Activated naive CD4-positive, alpha-beta T cell treated with anti-CD3 and anti-CD28 coated beads, Interleukin-2, amount 50 U/mL, for 24 hours (primary cell): Measurements from ENCODE around the gene CDK5.

Experiments used
- H3K27ac Mint-ChIP-seq: one replicate; pipeline ENCODE4 v1.8.0; 2021; ENCODE audit warnings: mild to moderate bottlenecking, mixed read lengths
- H3K27me3 Mint-ChIP-seq: one replicate; pipeline ENCODE4 v1.8.0; 2021; ENCODE audit warnings: mixed read lengths
- H3K36me3 Mint-ChIP-seq: one replicate; pipeline ENCODE4 v1.8.0; 2021; ENCODE audit warnings: mixed read lengths
- H3K4me1 Mint-ChIP-seq: one replicate; pipeline ENCODE4 v1.8.0; 2021; ENCODE audit warnings: mixed read lengths
- H3K4me3 Mint-ChIP-seq: one replicate; pipeline ENCODE4 v1.8.0; 2021; ENCODE audit warnings: mild to moderate bottlenecking, mixed read lengths
- H3K9me3 Mint-ChIP-seq: one replicate; pipeline ENCODE4 v1.8.0; 2021; ENCODE audit warnings: mixed read lengths

CDK5 gene

DNA sequence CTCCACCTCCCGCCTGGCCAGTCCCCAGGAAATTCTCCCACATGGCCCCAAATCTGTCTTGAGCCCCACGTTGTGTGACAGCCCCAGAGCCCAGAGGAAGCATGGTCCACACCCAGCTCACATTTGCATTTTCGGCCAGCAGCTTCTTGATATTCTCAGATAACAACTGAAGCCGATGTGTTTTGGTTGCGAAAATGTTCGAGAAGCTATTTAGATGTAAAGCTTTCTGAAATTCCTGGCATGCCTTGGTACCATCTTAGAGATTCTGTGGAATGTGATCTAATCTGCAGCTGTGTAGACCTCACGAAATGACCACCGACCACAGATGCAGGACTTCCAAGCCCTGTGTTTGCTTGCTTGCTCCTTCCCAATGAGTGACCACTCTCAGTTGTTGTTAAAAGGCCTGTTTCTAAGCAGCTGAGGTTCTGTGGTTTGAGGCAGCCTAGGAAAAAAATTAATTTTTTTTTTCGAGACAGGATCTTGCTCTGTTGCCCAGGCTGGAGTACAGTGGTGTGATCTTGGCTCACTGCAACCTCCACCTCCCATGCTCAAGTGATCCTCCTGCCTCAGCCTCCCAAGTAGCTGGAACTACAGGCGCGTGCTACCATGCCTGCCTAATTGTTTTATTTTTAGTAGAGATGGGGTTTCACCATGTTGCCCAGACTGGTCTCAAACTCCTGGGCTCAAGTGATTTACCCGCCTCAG is 10.5 kb upstream of the CDK5 start:
- Mint-ChIP-seq H3K27ac (no peak overlapping the region), H3K4me1 (no peaks in the 10 kb centered on the region), H3K27me3 (no peaks in the 10 kb centered on the region), H3K36me3 (peaks cover 7% of the 10 kb centered on the region), H3K9me3 (no peaks in the 10 kb centered on the region), H3K4me3 (no peak overlapping the region)

DNA sequence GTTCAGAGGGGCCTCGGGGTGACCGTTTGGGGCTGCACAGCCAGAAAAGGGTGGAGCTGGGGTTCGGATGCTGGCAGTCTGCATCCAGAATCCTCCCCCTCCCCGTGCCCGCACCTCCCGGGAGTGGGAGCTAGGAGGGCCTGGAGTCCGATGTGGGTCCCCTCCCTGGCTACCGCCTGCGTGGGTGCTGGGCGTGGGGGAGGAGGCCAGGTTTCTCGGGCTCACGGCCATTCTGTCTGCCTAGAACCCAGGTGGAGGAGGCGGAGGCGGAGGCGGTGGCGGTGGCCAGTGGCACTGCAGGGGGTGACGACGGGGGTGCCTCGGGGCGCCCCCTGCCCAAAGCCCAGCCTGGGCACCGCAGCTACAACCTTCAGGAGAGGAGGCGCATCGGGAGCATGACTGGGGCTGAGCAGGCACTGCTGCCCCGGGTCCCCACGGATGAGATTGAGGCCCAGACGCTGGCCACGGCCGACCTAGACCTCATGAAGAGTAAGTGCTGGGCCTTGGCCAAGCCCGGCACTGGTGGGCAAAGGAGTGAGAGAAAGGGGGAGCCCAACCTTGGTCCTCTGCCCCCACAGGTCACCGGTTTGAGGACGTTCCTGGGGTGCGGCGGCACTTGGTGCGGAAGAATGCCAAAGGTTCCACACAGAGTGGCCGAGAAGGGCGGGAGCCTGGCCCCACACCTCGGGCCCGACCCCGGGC is 8.7 kb upstream of the CDK5 start:
- H3K27ac Mint-ChIP-seq, result no peak overlapping the region
- peaks cover 4% of the 10 kb centered on the region for H3K4me1 Mint-ChIP-seq
- no peaks in the 10 kb centered on the region for H3K27me3 Mint-ChIP-seq
- no peak overlapping the region for H3K4me3 Mint-ChIP-seq
- H3K9me3 Mint-ChIP-seq, result no peaks in the 10 kb centered on the region
- H3K36me3 Mint-ChIP-seq, result peaks cover 5% of the 10 kb centered on the region

DNA sequence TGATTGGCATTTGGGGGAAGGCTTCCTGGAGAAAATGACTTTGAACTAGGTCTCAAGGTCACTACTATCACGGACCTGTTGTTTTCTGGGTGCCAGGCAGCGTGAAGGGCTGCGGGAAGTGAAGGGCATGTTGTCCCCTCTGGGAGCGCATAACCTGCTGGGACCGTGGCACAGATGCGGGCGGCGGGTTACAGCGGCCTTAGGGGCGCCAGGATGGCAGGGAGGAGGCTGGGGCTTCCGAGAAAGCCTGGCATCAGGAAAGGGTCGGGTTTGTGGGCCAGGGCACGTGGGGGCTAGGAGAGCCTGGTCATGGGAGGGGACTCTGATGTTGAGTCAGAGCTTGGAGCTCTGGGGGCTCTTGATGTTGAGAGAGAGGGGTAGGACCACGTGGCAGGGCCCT is 7.8 kb upstream of the CDK5 start:
- Mint-ChIP-seq H3K9me3 (no peaks in the 10 kb centered on the region), H3K27me3 (no peaks in the 10 kb centered on the region), H3K36me3 (peaks cover 5% of the 10 kb centered on the region), H3K4me3 (no peak overlapping the region), H3K27ac (no peak overlapping the region), H3K4me1 (peaks cover 12% of the 10 kb centered on the region)

DNA sequence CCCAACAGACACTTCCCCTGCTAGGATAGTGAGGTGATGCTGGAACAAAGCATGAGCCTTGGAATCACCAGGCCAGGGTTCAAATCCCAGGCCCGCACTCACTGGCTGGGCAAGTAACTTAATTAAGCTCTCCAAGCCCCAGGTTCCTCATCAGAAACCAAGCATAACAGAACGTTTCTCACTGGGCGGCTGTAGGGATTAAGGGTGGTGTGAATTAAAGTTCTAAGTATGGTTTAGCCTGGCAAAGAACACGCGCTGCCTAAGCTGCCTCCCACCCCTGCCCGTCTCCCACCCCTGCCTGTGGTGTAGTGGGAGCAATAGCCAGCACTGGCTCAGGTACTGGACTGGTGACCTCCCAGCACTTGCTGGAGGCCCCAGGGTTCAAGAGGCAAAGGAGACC is 7.3 kb upstream of the CDK5 start:
- H3K4me3 Mint-ChIP-seq, result no peak overlapping the region
- peaks cover 5% of the 10 kb centered on the region for H3K36me3 Mint-ChIP-seq
- no peaks in the 10 kb centered on the region for H3K27me3 Mint-ChIP-seq
- no peaks in the 10 kb centered on the region for H3K9me3 Mint-ChIP-seq
- peaks cover 12% of the 10 kb centered on the region for H3K4me1 Mint-ChIP-seq
- no peak overlapping the region for H3K27ac Mint-ChIP-seq

DNA sequence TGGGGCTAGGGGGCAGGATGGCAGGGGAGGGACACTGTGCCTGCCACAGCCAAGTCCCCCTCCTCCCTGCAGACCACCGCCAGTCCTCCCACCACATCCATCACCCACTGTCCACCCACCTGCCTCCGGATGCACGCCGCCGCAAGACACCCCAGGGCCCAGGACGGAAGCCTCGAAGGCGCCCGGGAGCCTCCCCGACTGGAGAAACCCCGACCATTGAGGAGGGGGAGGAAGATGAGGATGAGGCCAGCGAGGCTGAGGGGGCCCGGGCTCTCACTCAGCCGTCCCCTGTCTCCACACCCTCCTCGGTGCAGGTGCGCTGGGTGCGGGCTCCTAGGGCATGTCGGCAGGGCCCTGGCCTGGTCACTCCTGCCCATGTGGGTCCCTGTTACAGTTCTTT is 6.8 kb upstream of the CDK5 start:
- H3K4me1 Mint-ChIP-seq, result peaks cover 12% of the 10 kb centered on the region
- no peaks in the 10 kb centered on the region for H3K27me3 Mint-ChIP-seq
- no peak overlapping the region for H3K27ac Mint-ChIP-seq
- no peaks in the 10 kb centered on the region for H3K9me3 Mint-ChIP-seq
- H3K4me3 Mint-ChIP-seq, result no peak overlapping the region
- peaks cover 5% of the 10 kb centered on the region for H3K36me3 Mint-ChIP-seq

DNA sequence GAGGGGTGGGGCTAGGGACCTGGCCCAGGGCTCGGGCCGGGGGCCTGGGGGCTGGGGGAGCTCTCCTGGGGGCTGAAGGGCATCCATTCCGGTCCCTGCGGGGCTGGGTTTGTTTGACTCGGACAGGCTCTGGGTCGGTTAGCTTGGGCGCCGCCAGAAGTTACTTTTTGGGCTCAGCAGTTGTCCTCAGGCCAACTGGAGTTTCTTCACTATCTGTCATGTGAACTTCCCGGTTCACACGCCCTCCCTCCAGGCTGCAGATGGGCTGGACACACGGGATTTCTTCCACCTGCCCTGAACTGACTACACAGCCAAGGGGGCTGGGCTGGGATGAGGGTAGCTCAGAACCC is 5.5 kb upstream of the CDK5 start:
- Mint-ChIP-seq H3K27ac (no peak overlapping the region), H3K4me1 (peaks cover 18% of the 10 kb centered on the region), H3K4me3 (no peak overlapping the region), H3K9me3 (no peaks in the 10 kb centered on the region), H3K27me3 (no peaks in the 10 kb centered on the region), H3K36me3 (peaks cover 2% of the 10 kb centered on the region)

DNA sequence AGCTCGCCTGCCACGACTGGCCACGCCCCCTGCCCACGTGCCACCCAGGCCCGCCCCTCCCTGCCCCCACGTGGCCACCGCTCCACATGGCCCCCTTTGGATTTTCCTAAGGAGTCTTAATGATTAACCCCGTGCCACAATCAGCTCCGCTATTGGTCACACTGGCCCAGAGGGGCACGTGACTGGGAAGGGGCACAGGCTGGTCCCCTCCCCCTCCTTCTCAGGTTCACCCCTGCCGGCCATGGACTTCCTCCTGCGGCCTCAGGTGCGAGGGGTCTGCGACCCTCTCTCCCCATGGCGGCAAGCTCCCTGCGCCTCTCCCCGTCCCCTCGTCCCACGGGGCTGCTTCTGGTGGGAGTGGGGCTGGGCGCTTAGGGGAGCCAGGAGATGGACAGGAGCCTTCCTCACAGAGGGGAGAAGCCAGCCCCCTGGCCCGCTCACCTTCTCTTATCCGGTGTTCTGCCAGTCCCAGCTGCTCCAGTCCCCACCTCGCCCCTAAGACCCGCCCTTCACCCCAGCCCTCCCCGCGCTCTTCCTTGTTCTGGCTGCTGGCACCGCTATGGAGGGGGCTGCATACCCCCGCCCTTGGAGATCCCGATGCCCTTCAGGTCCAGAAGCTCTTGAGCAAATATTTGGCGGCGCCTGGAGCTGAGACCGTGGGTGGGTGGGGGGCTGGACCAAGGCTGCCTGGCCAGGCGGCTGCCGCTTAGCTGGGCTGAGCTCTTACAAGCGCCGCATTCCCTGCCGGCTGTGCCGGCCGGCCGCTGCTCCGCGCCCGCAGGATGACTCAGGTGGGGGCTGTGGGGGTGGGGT is 4.9 kb upstream of the CDK5 start:
- Mint-ChIP-seq H3K36me3 (no peaks in the 10 kb centered on the region), H3K4me1 (peaks cover 19% of the 10 kb centered on the region), H3K9me3 (no peaks in the 10 kb centered on the region), H3K27ac (no peak overlapping the region), H3K4me3 (no peak overlapping the region), H3K27me3 (no peaks in the 10 kb centered on the region)

DNA sequence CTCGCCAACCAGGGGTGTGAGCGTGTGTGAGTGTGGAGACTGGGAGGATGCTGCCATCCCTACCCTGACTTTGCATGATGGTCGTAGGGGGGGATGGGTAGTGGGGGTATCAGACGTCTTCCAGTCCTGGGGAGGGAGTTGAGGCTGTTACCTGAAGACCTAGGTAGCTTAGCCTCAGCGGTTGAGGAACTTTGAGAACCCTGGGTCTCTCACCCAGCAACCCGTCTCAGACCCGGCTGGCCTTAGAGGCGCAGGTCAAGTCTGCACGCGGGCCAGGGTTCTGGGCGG is 4.4 kb upstream of the CDK5 start:
- Mint-ChIP-seq H3K9me3 (no peaks in the 10 kb centered on the region), H3K4me3 (no peak overlapping the region), H3K27me3 (no peaks in the 10 kb centered on the region), H3K4me1 (peaks cover 25% of the 10 kb centered on the region), H3K36me3 (no peaks in the 10 kb centered on the region), H3K27ac (no peak overlapping the region)

DNA sequence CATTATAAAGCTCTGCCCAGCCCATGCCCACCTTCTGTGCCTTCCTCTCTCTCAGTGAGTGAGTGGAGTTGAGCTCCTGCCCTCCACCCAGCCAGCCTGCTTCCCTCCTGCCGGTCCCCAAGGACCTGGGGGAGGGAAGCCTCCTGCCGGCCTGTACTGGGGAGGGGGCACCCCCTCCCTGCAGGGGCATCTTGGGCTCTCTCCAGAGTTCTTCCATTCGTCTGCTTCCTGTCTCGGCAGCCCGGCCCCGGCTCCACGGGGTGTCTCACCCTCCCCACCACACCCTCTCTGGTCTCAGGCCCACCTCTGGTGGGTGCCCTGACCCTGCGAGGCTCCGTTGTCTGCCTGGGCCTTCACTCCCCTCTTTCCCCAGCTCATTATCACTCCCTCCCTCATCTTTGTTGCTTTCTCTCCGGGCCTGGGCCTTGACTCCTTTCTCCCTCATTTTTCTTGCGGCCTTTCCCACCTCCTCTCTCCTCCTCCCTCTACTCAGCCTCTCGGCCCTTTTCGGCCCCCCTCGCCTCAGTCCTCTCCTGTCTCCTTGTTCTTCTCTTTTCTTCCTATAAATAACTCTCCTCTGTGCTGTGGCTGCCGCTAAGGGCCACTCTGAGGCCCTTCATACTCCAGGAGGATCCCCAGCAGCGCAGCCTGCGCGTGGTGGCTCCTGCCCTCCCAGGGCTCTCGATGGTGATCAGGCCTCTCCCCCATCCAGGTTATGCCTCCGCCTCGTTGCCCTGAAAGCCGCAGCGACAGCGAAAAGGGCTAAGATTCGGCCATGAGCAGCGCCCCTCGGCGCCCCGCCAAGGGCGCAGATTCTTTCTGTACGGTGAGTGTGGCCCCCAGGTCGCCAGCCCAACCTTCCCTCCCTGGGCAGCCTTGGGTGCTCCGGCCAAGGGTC is 3.8 kb upstream of the CDK5 start:
- H3K4me3 Mint-ChIP-seq, result peak overlapping the region; percentile 87
- no peaks in the 10 kb centered on the region for H3K27me3 Mint-ChIP-seq
- no peaks in the 10 kb centered on the region for H3K9me3 Mint-ChIP-seq
- H3K36me3 Mint-ChIP-seq, result no peaks in the 10 kb centered on the region
- H3K27ac Mint-ChIP-seq, result peak overlapping the region; percentile 66
- peaks cover 26% of the 10 kb centered on the region for H3K4me1 Mint-ChIP-seq

DNA sequence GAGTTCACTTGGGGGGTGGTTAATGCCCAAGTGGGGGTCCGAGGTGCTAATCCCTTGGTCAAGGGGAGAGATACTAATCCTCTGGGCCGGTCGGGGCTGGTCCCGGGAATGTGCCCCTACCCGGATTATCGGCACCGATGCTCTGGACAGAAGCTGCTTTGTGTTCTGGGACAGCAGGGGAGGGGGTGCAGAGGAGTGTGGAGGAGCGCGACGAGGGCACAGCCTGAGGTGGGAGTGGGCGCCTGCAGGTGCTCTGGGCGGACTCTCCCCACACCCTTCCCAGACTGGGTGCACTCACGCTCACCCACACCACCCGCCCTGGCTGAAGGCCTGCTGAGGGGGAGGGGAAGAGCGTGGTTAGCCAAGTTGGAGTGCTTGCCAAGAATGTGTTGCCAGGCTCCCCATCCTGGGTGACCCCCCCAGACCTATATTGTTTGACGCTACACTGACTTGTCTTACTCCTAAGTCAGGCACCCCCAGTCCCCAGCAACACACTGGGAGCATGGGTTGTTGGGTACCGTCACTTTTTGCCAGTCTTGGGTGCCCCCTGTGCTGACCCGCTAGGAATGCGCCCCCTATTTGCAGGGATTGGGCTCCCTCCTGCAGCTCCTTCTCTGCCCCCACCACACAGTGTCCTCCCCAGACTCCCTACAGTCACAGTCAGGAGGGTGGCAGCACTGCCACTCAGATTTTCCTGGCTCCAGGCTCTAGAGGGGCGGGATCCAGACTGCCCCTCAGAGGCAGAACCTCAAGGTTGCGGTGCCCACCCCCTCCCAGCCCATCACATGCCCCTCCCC is 2.9 kb upstream of the CDK5 start:
- Mint-ChIP-seq H3K9me3 (no peaks in the 10 kb centered on the region), H3K27me3 (no peaks in the 10 kb centered on the region), H3K27ac (no peak overlapping the region), H3K4me1 (peaks cover 26% of the 10 kb centered on the region), H3K4me3 (peak overlapping the region; percentile 87), H3K36me3 (no peaks in the 10 kb centered on the region)

DNA sequence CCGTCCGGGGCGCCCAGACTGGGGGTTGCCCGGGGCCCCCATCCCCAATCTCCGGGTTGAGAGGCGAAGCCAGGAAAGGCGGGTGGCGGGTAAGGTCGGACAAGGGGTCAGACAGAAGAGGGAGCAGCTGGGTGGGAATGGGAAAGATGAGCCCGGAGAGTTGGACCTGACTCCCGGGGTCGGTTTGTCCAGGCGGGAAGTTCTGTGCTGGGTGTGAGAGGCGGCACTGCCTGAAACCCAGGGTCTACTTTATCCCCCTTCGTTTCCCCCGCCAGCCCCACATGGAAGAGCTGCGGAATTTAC is 2.4 kb upstream of the CDK5 start:
- Mint-ChIP-seq H3K4me3 (peak overlapping the region; percentile 87), H3K4me1 (peaks cover 26% of the 10 kb centered on the region), H3K27me3 (no peaks in the 10 kb centered on the region), H3K36me3 (no peaks in the 10 kb centered on the region), H3K9me3 (no peaks in the 10 kb centered on the region), H3K27ac (no peak overlapping the region)

DNA sequence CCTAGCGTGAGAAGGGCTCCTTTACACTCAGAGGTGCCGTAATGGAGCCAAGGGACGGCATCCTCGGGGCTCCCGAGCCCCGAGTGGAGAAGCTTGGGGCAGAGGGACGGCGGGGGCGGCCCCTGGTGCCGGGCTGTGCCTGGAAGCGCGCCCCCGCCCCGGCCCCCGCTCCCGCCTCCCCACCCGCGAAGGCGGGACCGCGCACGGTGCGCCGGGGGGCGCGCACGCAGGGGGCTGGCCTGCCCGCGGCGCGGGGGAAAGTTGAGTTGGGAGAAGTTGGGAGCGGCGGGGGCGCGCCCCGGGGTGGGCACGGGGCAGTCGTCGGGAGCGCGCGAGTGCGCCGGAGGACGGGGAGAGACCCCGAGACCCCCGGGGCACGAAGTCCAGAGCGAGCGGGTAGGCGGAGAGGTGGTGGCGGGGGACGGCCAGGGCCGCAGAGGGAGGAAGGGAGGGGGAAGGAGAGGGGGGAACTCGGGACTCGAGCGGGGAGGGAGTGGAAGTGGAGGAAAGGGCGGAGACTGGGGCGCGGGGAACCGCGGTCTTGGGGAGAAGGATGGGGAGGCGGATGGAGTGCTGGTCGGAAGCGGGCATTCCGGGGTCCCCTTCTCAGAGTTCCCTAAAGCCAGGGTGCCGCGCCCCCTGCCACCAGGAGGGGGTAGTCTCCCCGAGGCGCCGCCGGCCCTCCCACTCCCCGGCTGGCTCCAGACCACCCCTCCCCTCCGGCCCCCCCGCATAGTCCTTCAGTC is 1.8 kb upstream of the CDK5 start, which contains the start of gene SLC4A2:
Gene SLC4A2 (plus strand): TSS at position 223 of the 746 bp plus-strand sequence. CDS start 2,399 bp downstream, outside the sequence.
- Mint-ChIP-seq H3K4me3 (peak within 1 kb of the TSS; percentile 95), H3K36me3 (no peaks in the 10 kb centered on the region), H3K4me1 (peaks cover 26% of the 10 kb centered on the region), H3K27me3 (no peaks in the 10 kb centered on the region), H3K9me3 (no peaks in the 10 kb centered on the region), H3K27ac (peak within 1 kb of the TSS; percentile 90)

DNA sequence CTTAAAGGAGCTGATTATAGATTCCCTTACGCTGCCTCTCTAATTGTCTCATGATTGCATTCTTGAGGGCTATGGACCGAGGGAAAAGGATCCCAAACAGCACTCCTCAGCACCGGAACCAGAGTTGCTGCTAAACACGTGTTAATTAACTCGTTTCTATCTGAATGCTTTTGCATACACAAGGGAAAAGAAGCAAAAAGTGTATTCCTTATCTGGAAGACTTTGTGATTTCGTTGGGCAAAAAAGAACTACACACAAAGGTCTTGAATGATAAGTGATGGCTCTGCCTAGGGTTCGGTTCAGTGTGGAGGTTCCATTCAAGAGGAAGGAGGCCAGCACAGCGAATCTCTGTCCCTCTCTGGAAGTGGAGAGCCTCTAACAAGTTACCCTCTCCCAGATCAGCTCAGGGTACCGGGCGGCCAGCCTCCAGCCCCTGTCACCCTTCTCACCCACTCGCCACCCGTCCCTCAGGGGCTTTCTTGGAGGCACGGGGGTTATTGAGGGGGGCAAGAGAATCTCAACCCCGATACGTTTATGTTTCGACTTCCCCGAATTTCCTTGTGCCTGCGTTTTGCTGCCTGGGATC is 1.2 kb upstream of the CDK5 start:
- H3K9me3 Mint-ChIP-seq, result no peaks in the 10 kb centered on the region
- peaks cover 26% of the 10 kb centered on the region for H3K4me1 Mint-ChIP-seq
- peak overlapping the region; percentile 95 for H3K4me3 Mint-ChIP-seq
- peak overlapping the region; percentile 90 for H3K27ac Mint-ChIP-seq
- H3K27me3 Mint-ChIP-seq, result no peaks in the 10 kb centered on the region
- H3K36me3 Mint-ChIP-seq, result no peaks in the 10 kb centered on the region
